ENCODE data around the gene GSG1.
"Not testable (repeated sequence)": the region's sequence is repeated elsewhere in the genome, so short reads cannot be mapped to it uniquely, and the experiment has no call there.

GSG1 gene

DNA sequence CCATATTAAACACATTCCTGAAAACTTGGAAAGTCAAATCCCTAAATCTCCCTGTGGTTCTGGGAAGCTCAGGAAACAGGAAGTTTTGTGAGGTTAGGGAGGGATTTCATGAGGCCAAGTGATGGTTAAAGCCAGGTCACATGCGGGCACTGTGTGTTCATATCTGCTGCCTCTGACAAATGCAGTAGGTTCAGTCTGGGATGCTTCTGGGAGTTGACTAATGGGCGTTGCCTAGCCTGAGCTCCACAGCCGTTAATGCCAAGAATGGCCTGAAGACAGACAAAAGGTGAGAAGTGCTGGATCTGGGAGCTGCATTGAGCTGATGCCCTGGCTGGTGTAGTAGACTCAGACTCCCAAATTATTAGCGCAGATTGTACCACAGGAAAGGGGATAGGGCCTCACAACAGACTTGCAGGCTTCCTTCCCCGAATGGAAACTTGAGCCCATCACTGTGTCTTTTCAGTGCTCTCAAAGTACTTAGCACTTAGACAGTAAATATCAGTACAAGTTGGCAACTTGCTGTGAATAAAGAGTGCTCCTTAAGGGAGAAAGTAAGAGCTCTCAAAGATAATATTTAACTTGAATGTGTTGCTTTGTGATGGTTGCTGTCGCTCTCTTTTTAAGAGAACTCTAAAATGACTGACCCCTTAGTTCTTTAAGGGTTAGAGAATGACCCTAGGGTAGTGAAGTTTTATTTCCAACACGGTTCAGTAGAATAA is 17.3 kb downstream of the GSG1 start:
- no peak overlapping the region for H3K4me3 Mint-ChIP-seq
- H3K4me1 Mint-ChIP-seq = peaks cover 12% of the 10 kb centered on the region
- H3K27me3 Mint-ChIP-seq = no peaks in the 10 kb centered on the region
- H3K9me3 Mint-ChIP-seq = no peaks in the 10 kb centered on the region
- no peak for DNase-seq
- peak overlapping the region in 1 of 2 donors; percentile 82 for H3K27ac Mint-ChIP-seq
- no peak for ATAC-seq

DNA sequence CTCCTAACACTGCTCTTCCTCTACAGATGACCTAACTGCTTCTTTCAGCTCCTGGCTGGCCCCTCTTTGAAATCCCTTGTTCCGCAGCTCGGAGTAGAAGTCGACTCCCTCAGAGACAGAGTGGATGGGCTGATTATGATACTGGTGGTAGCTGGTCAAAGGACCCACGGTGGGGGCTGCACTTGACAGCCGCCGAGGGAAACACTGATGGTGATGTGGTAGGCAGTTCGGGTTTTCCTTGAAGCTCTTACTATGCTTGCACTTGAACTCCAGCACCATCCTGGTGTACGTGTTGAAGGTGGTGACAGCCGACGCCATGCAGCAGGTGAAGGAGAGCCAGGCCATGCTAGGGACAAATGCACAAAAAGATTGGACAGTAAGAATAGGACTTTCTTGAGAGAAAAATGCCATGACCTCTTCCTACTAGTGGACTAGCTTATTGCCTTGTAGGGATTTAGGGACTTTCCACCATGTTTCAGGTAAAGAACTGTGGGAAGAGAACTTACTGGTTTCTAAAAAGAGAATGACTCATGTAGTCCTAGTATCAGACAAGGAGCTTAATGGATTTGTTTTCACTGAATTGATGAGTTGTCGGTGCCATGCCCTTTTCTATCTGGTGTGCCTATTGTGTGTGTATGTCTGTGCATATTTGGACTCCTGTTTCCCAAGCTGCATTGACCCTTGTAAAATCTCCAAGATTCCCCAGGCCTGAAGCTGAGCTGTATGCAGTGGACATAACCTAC is 18.4 kb downstream of the GSG1 start:
- DNase-seq = no peak
- no peaks in the 10 kb centered on the region for H3K9me3 Mint-ChIP-seq
- ATAC-seq = no peak
- peaks cover 12% of the 10 kb centered on the region for H3K4me1 Mint-ChIP-seq
- no peaks in the 10 kb centered on the region for H3K27me3 Mint-ChIP-seq
- H3K4me3 Mint-ChIP-seq = no peak overlapping the region
- peak overlapping the region in 1 of 2 donors; percentile 30 for H3K27ac Mint-ChIP-seq

- not testable (repeated sequence) for ATAC-seq
Observed at GRCh38 chr12:13083638-13084037, 19.8 kb downstream of the GSG1 start.

GRCh38 chr12:13082861-13083260 is 20.6 kb downstream of the GSG1 start:
- no peak for DNase-seq
- no peak overlapping the region for H3K27ac Mint-ChIP-seq
- H3K4me1 Mint-ChIP-seq = peaks cover 12% of the 10 kb centered on the region
- ATAC-seq = no peak
- H3K27me3 Mint-ChIP-seq = no peaks in the 10 kb centered on the region
- H3K9me3 Mint-ChIP-seq = no peaks in the 10 kb centered on the region
- no peak overlapping the region for H3K4me3 Mint-ChIP-seq

More at GRCh38 chr12:13083638-13084037, 19.8 kb downstream of the GSG1 start:
- H3K4me3 Mint-ChIP-seq, H3K27ac Mint-ChIP-seq, H3K9me3 Mint-ChIP-seq, H3K27me3 Mint-ChIP-seq, DNase-seq: not testable (repeated sequence)
- peaks cover 12% of the 10 kb centered on the region for H3K4me1 Mint-ChIP-seq

- DNase-seq (no peak), ATAC-seq (no peak)
- H3K27ac Mint-ChIP-seq = peak overlapping the region in 1 of 2 donors; percentile 5
- H3K4me1 Mint-ChIP-seq = peaks cover 6% of the 10 kb centered on the region
- no peak overlapping the region for H3K4me3 Mint-ChIP-seq
- H3K9me3 Mint-ChIP-seq = no peaks in the 10 kb centered on the region
- H3K27me3 Mint-ChIP-seq = no peaks in the 10 kb centered on the region
Observed at GRCh38 chr12:13080266-13080665, 23.2 kb downstream of the GSG1 start.

- no peak for DNase-seq
- Mint-ChIP-seq H3K27ac (no peak overlapping the region), H3K9me3 (no peaks in the 10 kb centered on the region), H3K4me1 (no peaks in the 10 kb centered on the region), H3K27me3 (no peaks in the 10 kb centered on the region), H3K4me3 (no peak overlapping the region)
- no peak for ATAC-seq
Observed at GRCh38 chr12:13079440-13079906, 24.0 kb downstream of the GSG1 start.

DNA sequence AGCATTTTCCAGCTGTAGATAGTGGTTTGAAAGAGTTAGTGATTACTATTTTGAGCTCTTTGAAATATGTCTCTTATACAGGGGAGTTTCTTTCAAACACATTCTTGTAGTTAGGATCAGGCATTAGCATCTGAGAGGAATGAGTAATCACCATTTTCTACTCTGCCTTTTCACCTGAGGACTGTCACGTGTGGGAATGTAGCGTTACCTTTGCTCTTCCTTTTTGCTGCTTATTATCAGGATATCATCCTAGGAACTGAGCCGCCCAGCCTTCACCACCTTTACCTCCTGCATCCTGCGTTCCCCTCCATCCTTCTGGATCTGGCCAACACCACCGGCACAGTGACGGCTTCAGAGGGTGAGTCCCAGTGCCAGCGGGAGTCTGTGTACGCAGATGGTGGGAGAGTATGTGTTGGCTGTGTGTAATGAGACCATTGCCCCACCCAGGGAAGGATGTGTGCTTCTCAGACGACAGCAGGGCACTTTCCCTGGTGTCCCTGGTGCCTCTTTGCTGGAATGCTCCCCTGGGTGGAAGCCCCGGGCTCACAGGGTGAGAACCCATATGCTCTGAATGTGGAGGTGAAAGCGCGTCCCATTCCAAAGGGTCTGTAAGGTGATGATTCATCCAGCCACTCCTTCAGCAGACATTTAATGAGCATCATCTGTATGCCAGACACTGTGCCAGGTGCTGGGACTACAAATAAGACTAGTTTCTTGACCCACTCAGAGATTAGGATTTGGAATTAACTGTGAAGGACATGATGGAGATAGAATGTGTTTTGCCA is 27.5 kb downstream of the GSG1 start:
- DNase-seq (no peak), ATAC-seq (no peak)
- Mint-ChIP-seq H3K4me1 (no peaks in the 10 kb centered on the region), H3K4me3 (no peak overlapping the region), H3K9me3 (no peaks in the 10 kb centered on the region), H3K27me3 (no peaks in the 10 kb centered on the region), H3K27ac (no peak overlapping the region)

- no peak for ATAC-seq
- no peaks in the 10 kb centered on the region for H3K4me1 Mint-ChIP-seq
- no peaks in the 10 kb centered on the region for H3K27me3 Mint-ChIP-seq
- H3K9me3 Mint-ChIP-seq = no peaks in the 10 kb centered on the region
- H3K4me3 Mint-ChIP-seq = no peak overlapping the region
- DNase-seq = no peak
- H3K27ac Mint-ChIP-seq = no peak overlapping the region
Observed at GRCh38 chr12:13075118-13075480, 28.4 kb downstream of the GSG1 start.

GRCh38 chr12:13074396-13075117 is 28.9 kb downstream of the GSG1 start:
- H3K27me3 Mint-ChIP-seq = no peaks in the 10 kb centered on the region
- H3K27ac Mint-ChIP-seq = no peak overlapping the region
- H3K4me1 Mint-ChIP-seq = no peaks in the 10 kb centered on the region
- DNase-seq = no peak
- H3K9me3 Mint-ChIP-seq = no peaks in the 10 kb centered on the region
- H3K4me3 Mint-ChIP-seq = no peak overlapping the region
- no peak for ATAC-seq

DNA sequence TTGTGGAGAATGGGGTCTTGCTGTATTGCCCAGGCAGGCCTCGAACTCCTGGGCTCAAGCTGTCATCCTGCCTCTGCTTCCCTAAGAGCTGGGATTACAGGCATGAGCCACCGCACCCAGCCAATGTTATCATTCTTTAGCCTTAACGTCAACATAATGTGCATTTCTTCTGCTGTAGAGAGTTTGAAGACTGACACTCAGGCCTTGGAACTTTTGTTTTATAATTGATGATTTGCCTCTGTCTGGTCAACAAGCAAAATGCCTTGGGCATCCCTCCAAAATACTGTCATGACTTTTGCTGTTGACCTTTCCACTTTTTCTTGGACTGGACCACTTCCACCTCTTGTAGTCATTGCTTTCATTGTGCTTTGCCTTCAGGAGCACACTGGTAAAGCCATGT is 30.3 kb downstream of the GSG1 start:
- ATAC-seq (no peak), DNase-seq (no peak)
- Mint-ChIP-seq H3K27me3 (no peaks in the 10 kb centered on the region), H3K4me1 (no peaks in the 10 kb centered on the region), H3K4me3 (no peak overlapping the region), H3K9me3 (no peaks in the 10 kb centered on the region), H3K27ac (no peak overlapping the region)

GRCh38 chr12:13071305-13072280 is 31.9 kb downstream of the GSG1 start:
- ATAC-seq = no peak
- Mint-ChIP-seq H3K4me1 (no peaks in the 10 kb centered on the region), H3K27ac (peak overlapping the region in 1 of 2 donors; percentile 31)

GRCh38 chr12:13069380-13069779 is 34.1 kb downstream of the GSG1 start:
- DNase-seq (no peak), ATAC-seq (no peak)
- Mint-ChIP-seq H3K9me3 (no peaks in the 10 kb centered on the region), H3K27me3 (no peaks in the 10 kb centered on the region), H3K4me1 (no peaks in the 10 kb centered on the region), H3K4me3 (no peak overlapping the region), H3K27ac (no peak overlapping the region)

More at GRCh38 chr12:13071305-13072280, 31.9 kb downstream of the GSG1 start:
- no peaks in the 10 kb centered on the region for H3K27me3 Mint-ChIP-seq
- DNase-seq = no peak
- no peak overlapping the region for H3K4me3 Mint-ChIP-seq
- no peaks in the 10 kb centered on the region for H3K9me3 Mint-ChIP-seq

- Mint-ChIP-seq H3K27ac (peak overlapping the region in 1 of 2 donors; percentile 54), H3K9me3 (no peaks in the 10 kb centered on the region), H3K4me3 (no peak overlapping the region), H3K27me3 (no peaks in the 10 kb centered on the region), H3K4me1 (no peaks in the 10 kb centered on the region)
- ATAC-seq (no peak), DNase-seq (no peak)
Observed at GRCh38 chr12:13067322-13067721, 36.1 kb downstream of the GSG1 start.

DNA sequence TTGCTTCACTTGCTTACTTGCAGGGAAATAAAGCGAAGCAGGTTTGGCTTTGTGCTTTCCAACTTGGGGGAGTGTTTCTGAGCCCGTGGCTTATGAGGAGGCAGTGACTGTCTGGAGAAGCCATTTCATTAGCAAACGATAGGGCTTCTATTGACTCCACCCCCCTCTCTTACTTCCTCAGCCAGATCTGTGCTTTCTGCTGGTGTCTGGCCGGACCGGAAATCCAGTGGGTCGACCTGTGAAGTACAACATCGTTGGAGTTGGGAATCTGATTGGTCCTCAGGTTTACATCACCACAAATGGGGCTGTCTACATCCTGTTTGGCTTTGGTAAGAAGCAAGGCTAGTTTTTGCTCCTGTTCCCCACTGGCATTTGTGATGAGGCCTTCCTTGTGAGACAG is 37.0 kb downstream of the GSG1 start:
- no peaks in the 10 kb centered on the region for H3K9me3 Mint-ChIP-seq
- H3K4me3 Mint-ChIP-seq = no peak overlapping the region
- ATAC-seq = no peak
- H3K27me3 Mint-ChIP-seq = no peaks in the 10 kb centered on the region
- H3K27ac Mint-ChIP-seq = no peak overlapping the region
- no peak for DNase-seq
- no peaks in the 10 kb centered on the region for H3K4me1 Mint-ChIP-seq
